ENCODE data around the gene SPATS2.

SPATS2 gene

DNA sequence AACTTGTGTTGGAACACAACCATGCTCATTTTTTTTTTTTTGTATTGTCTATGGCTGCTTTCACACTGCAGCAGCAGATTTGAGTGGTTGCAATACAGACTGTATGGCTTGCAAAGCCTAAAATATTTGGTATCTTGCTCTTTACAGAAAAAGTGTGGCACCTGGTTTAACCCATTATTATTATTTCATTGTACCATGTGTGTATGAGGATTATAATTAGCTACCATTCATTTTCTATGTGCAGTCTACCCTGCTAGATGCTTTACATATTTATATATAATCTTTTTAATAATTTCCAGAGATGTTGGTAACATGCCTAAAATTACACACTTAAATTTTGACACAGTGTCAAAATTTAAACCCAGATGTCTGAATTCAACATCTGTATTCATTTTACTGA lies 37.7 kb downstream of the SPATS2 start:
- TF ChIP-seq, protein P1, sequence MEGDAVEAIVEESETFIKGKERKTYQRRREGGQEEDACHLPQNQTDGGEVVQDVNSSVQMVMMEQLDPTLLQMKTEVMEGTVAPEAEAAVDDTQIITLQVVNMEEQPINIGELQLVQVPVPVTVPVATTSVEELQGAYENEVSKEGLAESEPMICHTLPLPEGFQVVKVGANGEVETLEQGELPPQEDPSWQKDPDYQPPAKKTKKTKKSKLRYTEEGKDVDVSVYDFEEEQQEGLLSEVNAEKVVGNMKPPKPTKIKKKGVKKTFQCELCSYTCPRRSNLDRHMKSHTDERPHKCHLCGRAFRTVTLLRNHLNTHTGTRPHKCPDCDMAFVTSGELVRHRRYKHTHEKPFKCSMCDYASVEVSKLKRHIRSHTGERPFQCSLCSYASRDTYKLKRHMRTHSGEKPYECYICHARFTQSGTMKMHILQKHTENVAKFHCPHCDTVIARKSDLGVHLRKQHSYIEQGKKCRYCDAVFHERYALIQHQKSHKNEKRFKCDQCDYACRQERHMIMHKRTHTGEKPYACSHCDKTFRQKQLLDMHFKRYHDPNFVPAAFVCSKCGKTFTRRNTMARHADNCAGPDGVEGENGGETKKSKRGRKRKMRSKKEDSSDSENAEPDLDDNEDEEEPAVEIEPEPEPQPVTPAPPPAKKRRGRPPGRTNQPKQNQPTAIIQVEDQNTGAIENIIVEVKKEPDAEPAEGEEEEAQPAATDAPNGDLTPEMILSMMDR (IDR thresholded peaks at IDR 0.05; ENCODE audit: insufficient read depth, low read depth, low read length, missing control alignments) = no peak
- no peak overlapping the region for H3K4me3 ChIP-seq (ENCODE audit: low read length)

DNA sequence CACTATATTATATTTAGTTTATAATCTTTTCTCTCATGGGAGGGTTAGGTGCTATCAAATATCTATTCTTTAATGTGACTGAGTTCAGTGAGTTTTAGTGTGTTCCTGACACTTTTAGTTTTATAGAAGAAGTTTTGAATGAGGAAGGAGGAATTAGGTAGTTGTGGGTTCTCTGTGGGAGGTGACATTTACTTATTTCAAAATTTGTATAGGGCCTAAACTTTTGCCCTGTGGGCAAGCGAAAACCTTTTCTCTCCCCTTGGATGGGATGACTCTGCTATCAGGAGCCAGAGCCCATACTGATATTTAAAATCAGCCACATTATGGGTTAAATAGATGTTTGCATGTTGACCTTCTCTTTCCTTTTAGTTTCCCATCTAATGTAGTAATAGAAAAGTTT lies 43.6 kb downstream of the SPATS2 start:
- DNase-seq (ENCODE audit: low read depth) = no peak
- H3K4me3 ChIP-seq (ENCODE audit: low read length) = no peak overlapping the region

More for the DNA sequence above, 37.7 kb downstream of the SPATS2 start:
- no peak for DNase-seq (ENCODE audit: low read depth)

DNA sequence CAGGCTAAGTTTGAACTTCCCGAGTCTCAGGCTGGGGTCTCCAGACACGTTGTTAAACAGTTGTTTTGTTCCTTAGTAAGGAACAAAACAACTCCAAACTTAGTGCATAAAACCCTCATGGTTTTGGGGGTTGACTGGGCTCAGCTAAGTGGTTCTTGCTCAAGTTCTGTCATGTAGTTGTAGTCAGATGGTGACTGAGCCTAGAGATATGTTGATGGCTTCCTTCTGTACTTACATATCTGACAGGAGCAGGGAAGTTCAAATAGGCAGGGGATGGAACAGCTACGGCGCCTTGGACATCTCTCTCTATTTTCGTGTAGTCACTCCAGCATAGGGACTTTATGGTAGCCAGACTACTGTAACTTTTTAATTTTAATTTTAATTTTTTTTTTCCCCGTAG lies 45.7 kb downstream of the SPATS2 start:
- TF ChIP-seq, protein P1 (IDR thresholded peaks at IDR 0.05; ENCODE audit: insufficient read depth, low read depth, low read length, missing control alignments) = no peak
- DNase-seq (ENCODE audit: low read depth) = peak; percentile 77
- H3K4me3 ChIP-seq (ENCODE audit: low read length) = no peak overlapping the region

More for the DNA sequence above, 43.6 kb downstream of the SPATS2 start:
- TF ChIP-seq, protein P1 (IDR thresholded peaks at IDR 0.05; ENCODE audit: insufficient read depth, low read depth, low read length, missing control alignments) = no peak

DNA sequence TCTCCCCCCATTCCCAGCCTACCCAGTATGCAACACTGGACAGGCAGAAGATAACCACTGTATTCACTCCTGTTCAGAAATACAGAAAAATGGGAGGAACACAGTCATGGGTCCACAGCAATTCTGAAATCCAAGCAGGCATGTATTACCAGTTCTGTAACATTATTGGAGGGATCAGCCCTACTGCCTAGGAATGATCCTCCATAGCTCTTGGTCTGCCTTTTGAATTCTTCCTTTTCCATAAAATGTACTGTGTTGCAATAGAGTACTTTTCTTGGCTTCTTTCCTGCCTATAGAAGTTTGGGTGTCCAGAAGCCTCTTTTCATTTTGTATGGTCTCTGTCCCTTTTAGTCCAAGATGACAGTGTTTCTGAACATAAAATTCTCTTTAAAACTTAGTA lies 46.5 kb downstream of the SPATS2 start:
- H3K4me3 ChIP-seq (ENCODE audit: low read length) = no peak overlapping the region
- peak; percentile 63 for DNase-seq (ENCODE audit: low read depth)
- TF ChIP-seq, protein P1 (IDR thresholded peaks at IDR 0.05; ENCODE audit: insufficient read depth, low read depth, low read length, missing control alignments) = no peak

DNA sequence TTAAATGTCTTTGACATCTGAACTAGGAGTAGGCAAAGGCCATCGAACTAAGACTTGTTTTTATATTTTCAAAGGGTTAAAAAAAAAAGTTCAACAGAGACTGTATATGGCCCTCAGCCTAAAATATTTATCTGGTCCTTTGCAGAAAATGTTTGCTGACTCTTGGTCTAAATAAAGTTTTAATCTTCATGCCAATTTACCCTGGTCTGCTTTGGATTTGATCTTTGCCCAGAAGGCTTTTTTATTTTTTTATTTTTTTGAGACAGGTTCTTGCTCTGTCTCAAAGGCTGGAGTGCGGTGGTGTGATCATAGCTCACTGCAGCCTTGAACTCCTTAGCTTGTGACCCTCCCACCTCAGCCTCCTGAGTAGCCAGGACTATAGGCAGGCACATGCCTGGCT lies 47.1 kb downstream of the SPATS2 start:
- DNase-seq (ENCODE audit: low read depth) = no peak
- TF ChIP-seq, protein P1 (IDR thresholded peaks at IDR 0.05; ENCODE audit: insufficient read depth, low read depth, low read length, missing control alignments) = no peak
- no peak overlapping the region for H3K4me3 ChIP-seq (ENCODE audit: low read length)

DNA sequence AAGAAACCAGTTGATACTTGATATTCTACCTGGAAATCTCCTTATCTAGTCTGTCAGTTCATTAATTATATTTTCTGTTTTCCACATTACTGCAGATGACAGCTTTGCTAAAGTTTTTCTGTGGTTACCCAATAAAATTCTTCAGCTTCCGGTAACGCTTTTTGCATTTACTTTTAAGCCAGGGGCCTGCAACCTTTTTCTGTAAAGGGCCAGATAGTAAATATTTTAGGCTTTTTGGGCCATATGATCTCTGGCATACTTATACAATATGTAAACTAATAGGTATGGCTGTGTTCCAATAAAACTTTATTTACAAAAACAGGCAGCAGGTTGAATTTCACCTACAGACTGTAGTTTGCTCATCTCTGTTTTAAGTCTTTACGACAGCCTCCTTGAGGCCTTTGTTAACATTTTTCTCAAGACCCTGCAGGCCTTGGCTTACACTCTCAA lies 48.3 kb downstream of the SPATS2 start:
- H3K4me3 ChIP-seq (ENCODE audit: low read length) = no peak overlapping the region
- TF ChIP-seq, protein P1 (IDR thresholded peaks at IDR 0.05; ENCODE audit: insufficient read depth, low read depth, low read length, missing control alignments) = no peak
- DNase-seq (ENCODE audit: low read depth) = no peak

DNA sequence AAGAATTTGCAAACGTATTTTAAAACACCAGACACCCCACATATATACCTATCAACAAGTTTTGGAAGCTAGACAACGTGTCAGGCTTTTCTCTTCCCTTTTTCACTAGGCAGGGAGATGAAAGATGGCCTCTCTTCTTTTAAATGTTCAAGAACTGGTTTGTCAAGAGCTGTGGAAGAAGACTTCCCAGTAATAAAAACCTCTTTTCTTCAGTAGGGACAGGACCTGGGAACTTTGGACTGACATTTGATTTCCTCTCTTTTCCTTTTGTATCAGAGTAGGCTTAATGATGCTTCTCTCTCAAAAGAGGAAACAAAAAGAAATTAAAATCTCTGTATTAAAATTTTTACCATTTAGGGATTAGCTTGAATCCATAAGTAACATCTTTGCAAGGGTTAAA lies 49.6 kb downstream of the SPATS2 start:
- TF ChIP-seq, protein P1 (IDR thresholded peaks at IDR 0.05; ENCODE audit: insufficient read depth, low read depth, low read length, missing control alignments) = no peak
- H3K4me3 ChIP-seq (ENCODE audit: low read length) = no peak overlapping the region
- no peak for DNase-seq (ENCODE audit: low read depth)
